ENCODE data around the gene BLCAP.
"Not testable (repeated sequence)": the region's sequence is repeated elsewhere in the genome, so short reads cannot be mapped to it uniquely, and the experiment has no call there.

BLCAP gene

GRCh38 chr20:37484331-37484730 is 43.3 kb downstream of the BLCAP start:
- no peak for DNase-seq (ENCODE audit: low read depth in 2 of 2)

- no peak for DNase-seq (ENCODE audit: low read depth in 2 of 2)
These were observed 46.1 kb downstream of the BLCAP start for GRCh38 chr20:37481610-37482009.

GRCh38 chr20:37480919-37481318 is 46.8 kb downstream of the BLCAP start:
- no peak for DNase-seq (ENCODE audit: low read depth in 2 of 2)

- DNase-seq (ENCODE audit: low read depth in 2 of 2) = no peak
These were observed 47.6 kb downstream of the BLCAP start for GRCh38 chr20:37479925-37480691.

- DNase-seq (ENCODE audit: low read depth in 2 of 2) = no peak
These were observed 48.4 kb downstream of the BLCAP start for GRCh38 chr20:37479266-37479665.

- no peak for DNase-seq (ENCODE audit: low read depth in 2 of 2)
These were observed 50.6 kb downstream of the BLCAP start for GRCh38 chr20:37477041-37477440.

- no peak for DNase-seq (ENCODE audit: low read depth in 2 of 2)
These were observed 52.4 kb downstream of the BLCAP start for GRCh38 chr20:37475252-37475651.

- DNase-seq (ENCODE audit: low read depth in 2 of 2) = no peak
These were observed 53.3 kb downstream of the BLCAP start for GRCh38 chr20:37474386-37474785.

- DNase-seq (ENCODE audit: low read depth in 2 of 2) = no peak
These were observed 54.3 kb downstream of the BLCAP start for GRCh38 chr20:37473249-37474000.

GRCh38 chr20:37472435-37472834 is 55.2 kb downstream of the BLCAP start:
- DNase-seq (ENCODE audit: low read depth in 2 of 2) = not testable (repeated sequence)

- no peak for DNase-seq (ENCODE audit: low read depth in 2 of 2)
These were observed 55.9 kb downstream of the BLCAP start for GRCh38 chr20:37471741-37472235.

GRCh38 chr20:37470190-37470589 is 57.5 kb downstream of the BLCAP start:
- not testable (repeated sequence) for DNase-seq (ENCODE audit: low read depth in 2 of 2)

- no peak for DNase-seq (ENCODE audit: low read depth in 2 of 2)
These were observed 58.1 kb downstream of the BLCAP start for GRCh38 chr20:37469531-37469930.

GRCh38 chr20:37468886-37469285 is 58.8 kb downstream of the BLCAP start:
- no peak for DNase-seq (ENCODE audit: low read depth in 2 of 2)
